Inflammatory macrophage treated with lipopolysaccharide for 4 hours (primary cell): Measurements from ENCODE around the gene RNF43.
A peak's percentile ranks its signal among the peaks of the same experiment; 100 is the strongest.

ENCODE experiments used
- DNase-seq: peaks from one replicate; pipeline ENCODE4 v3.0.0-alpha.2; 2020

The RNF43 gene

GRCh38 chr17:58417300-58418092 lies at the start of gene RNF43:
Gene RNF43, minus strand, starts transcription at chr17:58417534. Its CDS starts 1,957 bp downstream, at chr17:58415577.
- DNase-seq = peak; percentile 80

GRCh38 chr17:58455491-58455890 lies 38.2 kb upstream of the RNF43 start:
- no peak for DNase-seq

DNA sequence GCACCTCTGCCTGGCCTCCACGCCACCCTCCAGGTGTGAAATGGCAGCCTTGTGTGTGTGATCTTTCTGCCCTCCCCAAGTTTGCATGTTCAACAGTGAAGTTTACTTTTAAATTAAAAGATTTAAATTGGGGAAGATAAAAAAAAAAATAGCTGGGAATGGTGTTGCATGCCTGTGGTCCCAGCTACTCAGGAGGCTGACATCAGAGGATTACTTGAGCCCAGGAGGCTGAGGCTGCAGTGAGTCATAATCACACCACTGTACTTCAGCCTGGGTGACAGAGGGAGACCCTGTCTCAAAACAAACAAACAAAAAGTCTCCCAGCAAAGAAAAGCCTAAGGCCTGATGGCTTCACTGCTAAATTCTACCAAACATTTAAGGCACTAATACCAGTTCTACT lies 35.4 kb upstream of the RNF43 start:
- DNase-seq = no peak

- peak; percentile 85 for DNase-seq
Measured at GRCh38 chr17:58447039-58447975, 30.0 kb upstream of the RNF43 start.

DNA sequence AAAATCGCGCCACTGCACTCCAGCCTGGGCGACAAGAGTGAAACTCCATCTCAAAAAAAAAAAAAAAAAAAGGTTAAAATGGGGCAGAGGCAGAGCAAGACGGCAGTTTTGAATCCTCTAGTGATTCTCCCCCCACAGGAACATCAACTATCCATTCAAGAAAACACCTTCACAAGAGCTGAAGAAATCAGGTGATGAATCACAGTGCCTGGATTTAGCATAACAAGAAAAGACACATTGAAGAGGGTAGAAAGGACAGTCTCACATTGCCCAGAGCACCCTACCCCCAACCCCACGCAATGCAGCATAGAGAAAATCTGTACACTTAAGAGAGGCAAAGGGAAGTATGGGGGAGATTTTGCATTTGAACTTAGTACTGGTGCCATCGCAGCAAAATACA lies 28.8 kb upstream of the RNF43 start:
- no peak for DNase-seq

GRCh38 chr17:58436805-58437239 lies 19.5 kb upstream of the RNF43 start:
- DNase-seq = no peak

DNA sequence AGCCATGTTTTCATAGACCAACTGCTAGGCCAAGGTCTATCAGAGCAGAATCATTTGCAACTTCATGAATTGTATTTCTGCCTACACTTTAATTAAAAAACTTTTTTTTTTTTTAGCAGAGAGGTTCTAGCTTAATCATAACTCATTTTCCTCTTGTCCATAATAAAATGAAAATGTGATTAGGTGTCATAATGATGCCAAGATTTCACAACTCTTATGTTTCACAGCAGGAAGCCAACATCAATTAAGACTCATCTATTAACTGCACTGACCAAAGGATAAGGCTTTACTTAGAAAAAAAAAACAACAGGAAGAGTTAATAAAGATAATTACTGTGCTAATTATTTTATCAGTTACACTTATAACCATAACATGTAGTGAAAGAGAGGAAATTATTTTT lies 18.9 kb upstream of the RNF43 start:
- DNase-seq = no peak

DNA sequence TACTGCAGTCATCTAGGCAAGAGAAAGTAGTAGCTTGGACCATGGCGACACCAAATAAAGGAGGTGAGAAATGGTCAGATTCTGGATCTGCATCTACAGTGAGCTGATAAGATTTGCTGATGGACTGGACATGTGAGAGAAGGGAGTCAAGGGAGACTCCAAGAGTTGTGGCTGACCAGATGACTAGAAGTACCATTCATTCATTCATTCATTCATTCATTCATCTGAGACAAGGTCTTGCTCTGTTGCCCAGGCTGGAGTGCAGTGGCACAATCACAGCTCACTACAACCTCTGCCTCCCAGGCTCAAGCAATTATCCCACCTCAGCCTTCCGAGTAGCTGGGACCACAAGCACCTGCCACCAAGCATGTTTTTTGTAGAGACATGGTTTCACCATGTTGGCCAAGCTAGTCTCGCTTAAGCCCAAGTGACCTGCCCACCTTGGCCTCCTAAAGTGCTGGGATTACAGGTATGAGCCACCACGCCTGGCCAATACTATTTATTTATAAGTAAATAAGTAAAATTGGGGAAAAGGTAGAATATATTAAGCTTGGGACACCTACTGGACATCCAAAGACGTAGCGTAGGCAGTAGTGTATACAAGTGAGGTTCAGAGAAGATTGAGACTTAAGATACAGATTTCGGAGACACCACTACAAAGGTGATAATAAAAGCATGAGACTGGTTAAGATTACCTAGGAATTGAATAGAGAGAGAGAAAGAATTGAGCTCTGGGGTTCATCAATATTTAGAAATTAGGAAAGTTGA lies 15.7 kb upstream of the RNF43 start:
- no peak for DNase-seq

- no peak for DNase-seq
Measured at GRCh38 chr17:58427807-58428206, 10.5 kb upstream of the RNF43 start.

GRCh38 chr17:58421711-58422110 lies 4.4 kb upstream of the RNF43 start:
- DNase-seq = no peak

DNA sequence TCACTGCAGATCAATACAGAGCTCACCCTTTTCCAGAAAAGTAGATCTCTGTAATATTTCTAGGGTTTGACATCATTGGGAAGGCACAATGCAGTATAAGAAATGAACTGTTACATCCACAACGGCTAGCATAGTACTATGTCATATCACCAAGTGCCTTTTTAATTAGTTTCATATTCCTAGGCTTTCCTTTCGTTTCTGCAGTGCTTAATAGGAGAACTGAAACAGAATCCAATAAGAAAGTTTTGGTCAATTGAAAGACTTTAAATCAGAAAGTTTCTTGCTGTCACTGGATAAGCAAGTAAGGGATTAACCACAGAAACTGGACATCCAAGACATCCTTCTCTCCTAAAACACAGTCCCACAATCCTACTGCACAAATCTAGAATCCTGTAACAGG lies 3.5 kb upstream of the RNF43 start:
- peak; percentile 89 for DNase-seq

- DNase-seq = no peak
Measured at GRCh38 chr17:58416937-58417299, 416 bp downstream of the RNF43 start.

DNA sequence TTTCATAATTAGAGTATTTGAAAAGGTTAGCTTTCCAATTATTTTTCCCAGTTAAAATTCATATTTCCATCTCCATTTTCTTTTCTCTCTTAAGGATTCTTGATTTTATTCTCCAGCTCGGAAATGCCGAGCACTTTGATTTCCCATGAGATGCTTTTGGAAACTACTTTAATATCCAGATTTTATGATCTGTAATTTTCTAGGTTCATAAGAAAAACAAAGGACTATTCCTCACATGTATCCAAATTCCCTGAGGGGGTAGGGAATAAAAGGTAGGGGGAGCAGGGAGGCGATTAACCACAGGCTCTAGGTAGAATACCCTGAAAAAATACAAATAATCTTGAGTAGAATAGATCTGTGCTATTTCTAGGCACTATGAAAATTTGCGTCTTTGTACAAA lies 938 bp downstream of the RNF43 start:
- no peak for DNase-seq

- DNase-seq = peak; percentile 23
Measured at GRCh38 chr17:58415371-58416055, 1.8 kb downstream of the RNF43 start.

- no peak for DNase-seq
Measured at GRCh38 chr17:58414596-58414997, 2.7 kb downstream of the RNF43 start.

DNA sequence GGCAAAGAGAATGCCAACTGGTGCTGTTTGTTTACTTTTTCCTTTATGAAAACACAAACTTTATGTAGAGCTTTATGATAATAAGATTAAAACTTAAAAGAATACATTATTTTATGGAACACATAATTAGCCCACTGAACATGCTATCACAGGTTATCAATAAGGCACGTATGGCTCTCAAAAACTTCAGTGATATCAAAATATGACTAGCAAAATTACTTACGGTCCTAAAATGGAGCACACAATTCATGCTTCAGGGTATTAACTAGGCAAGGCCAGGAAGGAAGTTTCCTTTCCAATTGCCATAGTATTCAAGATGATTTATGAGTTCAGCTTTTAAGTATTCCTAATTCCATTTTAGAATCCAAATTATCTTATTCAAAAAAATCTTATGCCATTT lies 3.6 kb downstream of the RNF43 start:
- DNase-seq = no peak

DNA sequence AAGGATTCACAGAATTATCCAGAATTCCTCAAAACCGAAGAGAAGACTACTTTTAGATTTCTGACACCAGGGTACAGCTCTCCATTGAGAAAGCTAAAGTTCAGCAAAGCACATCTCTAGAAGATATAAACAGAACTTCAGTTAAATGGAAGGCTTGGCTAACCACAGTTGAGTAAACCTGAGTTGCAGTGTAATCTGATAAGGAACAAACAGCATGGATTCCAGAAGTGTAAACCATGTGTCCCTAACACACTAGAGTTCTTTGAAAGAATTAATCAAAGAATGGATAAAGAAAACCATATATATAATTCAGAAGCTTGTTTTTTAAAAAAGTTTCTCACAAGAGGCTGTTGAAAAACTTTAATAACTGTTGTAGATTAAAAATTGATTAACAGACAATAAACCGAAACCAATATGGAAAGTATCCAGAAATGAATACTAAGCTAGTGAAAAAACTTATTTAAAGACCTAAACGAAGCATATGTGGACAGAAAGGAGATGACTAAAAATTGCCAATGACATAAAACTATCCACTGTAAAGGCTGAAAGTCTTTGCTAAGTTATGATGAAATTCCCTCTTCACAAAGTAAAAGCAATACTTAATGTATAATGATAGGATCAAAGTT lies 4.3 kb downstream of the RNF43 start:
- no peak for DNase-seq

- DNase-seq = no peak
Measured at GRCh38 chr17:58412064-58412703, 5.2 kb downstream of the RNF43 start.

- DNase-seq = no peak
Measured at GRCh38 chr17:58411408-58411894, 5.9 kb downstream of the RNF43 start.

GRCh38 chr17:58410714-58411407 lies 6.5 kb downstream of the RNF43 start:
- no peak for DNase-seq

- no peak for DNase-seq
Measured at GRCh38 chr17:58409432-58409831, 7.9 kb downstream of the RNF43 start.
